RWPE1 (cell line): Measurements from ENCODE around the gene KLF6.

Experiments
- CTCF ChIA-PET: fragments of 350-600 bp; sonication (Branson Sonifier 250); formaldehyde crosslinking; extraction: SDS; loops from one replicate; lab custom pipeline; 2021; lab: Yijun Ruan, JAX
- POLR2A ChIA-PET: fragments of 400-600 bp; formaldehyde crosslinking; extraction: SDS; loops from one replicate; lab custom pipeline; 2020; ENCODE audit warnings: antibody characterized with exemption; ENCODE audit not compliant: low non-redundant PET; lab: Yijun Ruan, JAX
- DNase-seq: peaks from one replicate; pipeline ENCODE4 v3.0.0; 2012; ENCODE audit warnings: low spot score
- H3K27ac ChIP-seq: fragments of 450-650 bp; 2 replicates; pipeline ENCODE4 v1.5.1; 2017
- TF ChIP-seq, protein P1 (sequence below): fragments of 450-650 bp; conservative IDR thresholded peaks from 2 replicates; pipeline ENCODE4 v1.5.1; 2017; ENCODE audit warnings: low read depth, mild to moderate bottlenecking

KLF6 gene

DNA sequence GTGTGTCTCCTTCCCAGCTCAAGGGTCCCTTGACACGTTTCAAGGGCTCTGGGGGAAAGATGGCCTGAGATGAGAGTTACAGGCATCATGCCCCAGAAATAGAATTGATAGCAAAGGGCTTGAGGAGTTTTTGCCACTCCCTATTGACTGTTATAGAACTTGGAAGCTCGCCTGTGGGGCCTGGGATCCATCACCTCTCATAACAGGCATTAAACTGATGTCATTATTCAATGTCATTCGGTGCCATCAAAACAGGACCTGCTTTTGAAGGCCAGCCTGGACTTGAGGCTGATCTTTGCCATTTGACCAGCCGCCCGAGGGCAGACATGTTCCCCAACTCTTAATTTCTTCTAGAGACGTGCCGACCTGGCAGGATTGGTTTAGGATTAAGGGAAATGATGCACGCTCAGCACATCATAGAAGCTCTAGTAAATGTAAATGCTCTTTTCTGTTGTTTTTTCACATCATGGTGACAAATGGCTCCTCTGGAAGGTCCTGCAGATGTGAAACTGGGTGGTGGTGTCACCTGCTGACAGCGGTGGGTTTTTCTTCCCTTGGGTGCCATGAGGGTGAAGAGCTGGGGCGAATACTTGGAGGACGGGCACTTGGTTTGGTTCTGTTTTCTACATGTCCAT lies 16.7 kb upstream of the KLF6 start:
- ChIA-PET POLR2A (interaction anchor here (0.6 kb wide), 1 partner anchor 347 kb away, joined by 5 read pairs; no protein-coding TSS in a partner anchor), CTCF (no interaction called here)
- TF ChIP-seq, protein P1, sequence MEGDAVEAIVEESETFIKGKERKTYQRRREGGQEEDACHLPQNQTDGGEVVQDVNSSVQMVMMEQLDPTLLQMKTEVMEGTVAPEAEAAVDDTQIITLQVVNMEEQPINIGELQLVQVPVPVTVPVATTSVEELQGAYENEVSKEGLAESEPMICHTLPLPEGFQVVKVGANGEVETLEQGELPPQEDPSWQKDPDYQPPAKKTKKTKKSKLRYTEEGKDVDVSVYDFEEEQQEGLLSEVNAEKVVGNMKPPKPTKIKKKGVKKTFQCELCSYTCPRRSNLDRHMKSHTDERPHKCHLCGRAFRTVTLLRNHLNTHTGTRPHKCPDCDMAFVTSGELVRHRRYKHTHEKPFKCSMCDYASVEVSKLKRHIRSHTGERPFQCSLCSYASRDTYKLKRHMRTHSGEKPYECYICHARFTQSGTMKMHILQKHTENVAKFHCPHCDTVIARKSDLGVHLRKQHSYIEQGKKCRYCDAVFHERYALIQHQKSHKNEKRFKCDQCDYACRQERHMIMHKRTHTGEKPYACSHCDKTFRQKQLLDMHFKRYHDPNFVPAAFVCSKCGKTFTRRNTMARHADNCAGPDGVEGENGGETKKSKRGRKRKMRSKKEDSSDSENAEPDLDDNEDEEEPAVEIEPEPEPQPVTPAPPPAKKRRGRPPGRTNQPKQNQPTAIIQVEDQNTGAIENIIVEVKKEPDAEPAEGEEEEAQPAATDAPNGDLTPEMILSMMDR = no peak
- H3K27ac ChIP-seq = no peak overlapping the region
- no peak for DNase-seq

DNA sequence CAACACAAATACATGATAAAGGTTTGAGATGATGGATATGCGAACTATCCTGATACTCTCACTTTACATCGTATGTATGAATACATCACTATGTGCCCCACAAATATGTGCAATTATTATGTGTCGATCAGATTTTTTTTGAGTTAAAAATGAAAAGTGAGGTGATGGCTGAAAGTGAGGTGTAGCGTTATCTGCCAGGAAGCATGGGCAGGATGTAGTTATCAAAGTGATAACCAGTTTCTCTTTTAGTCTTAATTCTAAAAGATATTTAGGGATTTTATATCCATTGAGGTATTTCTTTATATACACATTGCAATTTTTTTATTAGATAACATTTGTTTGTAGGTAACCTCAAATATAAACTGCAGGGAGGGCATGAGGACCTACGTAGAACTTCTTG lies 15.6 kb upstream of the KLF6 start:
- DNase-seq = no peak
- no peak overlapping the region for H3K27ac ChIP-seq
- TF ChIP-seq, protein P1 = no peak
- ChIA-PET CTCF (interaction anchor here (0.6 kb wide), 2 partner anchors 113 to 1204 kb away, joined by 3 read pairs; no protein-coding TSS in a partner anchor), POLR2A (interaction anchor here (1.3 kb wide), 1 partner anchor 15 kb away, joined by 5 read pairs; the partner anchor contains the start of gene KLF6)

DNA sequence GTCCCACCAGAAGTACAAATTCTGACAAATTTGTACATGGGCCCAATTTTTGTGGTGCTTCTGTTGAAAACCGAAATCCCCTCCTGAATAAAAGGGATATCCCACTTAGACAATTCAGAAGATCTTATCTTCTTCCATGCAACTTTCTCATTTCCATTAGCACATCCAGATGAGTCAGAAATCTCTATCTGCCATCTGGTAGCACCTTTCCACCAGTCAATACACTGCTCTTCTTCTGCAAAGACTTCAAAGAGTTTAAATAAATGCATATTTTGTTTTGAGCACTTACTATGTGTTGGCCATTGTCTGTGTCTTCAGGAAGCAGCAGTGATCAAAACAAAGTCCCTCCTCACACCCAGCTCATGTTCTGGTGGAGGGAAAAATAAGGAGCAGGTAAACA lies 12.7 kb upstream of the KLF6 start:
- CTCF ChIA-PET = no interaction called here
- TF ChIP-seq, protein P1 = no peak
- H3K27ac ChIP-seq = no peak overlapping the region
- DNase-seq = no peak
- POLR2A ChIA-PET = no interaction called here

DNA sequence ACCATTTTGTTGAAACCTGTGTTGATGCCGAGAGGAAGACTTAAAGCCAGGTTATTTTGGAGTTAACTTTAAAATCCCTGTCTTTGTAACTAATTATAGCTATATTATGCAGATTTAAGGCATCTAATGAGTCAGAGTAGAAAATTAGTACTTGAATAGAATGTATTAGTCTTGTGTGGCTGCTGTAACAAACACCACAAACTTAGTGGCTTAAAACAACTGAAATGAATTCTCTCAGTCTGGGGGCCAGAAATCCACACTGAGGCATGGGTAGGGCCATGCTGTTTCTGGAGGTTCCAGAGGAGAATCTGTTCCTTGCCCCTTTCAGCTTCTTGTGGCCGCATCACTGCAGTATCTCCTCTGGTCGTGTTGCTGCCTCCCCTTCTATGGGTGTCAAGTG lies 8.5 kb upstream of the KLF6 start:
- ChIA-PET CTCF (no interaction called here), POLR2A (no interaction called here)
- TF ChIP-seq, protein P1 = no peak
- no peak for DNase-seq
- H3K27ac ChIP-seq = no peak overlapping the region

DNA sequence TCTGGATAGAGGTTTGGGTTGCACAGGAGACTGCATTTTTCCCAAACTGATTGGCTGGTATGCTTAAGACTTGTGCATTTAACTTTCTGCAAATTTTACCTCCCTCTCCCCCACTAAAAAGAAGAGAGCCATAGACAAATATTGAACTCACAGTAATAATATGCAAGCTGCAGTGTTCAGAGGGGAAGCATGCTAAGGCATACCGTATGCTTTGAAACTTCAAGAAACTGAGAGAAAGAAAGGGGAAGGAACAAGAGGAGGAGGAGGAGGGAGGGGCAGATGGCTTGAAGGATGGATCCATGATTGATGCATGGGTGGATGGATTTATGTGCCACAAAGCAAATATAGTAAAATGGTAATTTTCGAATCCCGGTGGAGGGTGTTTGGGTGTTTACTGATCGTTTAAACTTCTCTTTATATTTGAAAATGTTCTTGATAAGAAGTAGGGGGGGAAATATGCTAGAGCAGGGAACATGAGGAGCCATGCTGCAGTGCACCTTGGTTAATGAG lies 7.8 kb upstream of the KLF6 start:
- TF ChIP-seq, protein P1 = no peak
- DNase-seq = no peak
- ChIA-PET CTCF (interaction anchor here (0.6 kb wide), 1 partner anchor 295 kb away, joined by 3 read pairs; no protein-coding TSS in a partner anchor), POLR2A (no interaction called here)
- no peak overlapping the region for H3K27ac ChIP-seq

DNA sequence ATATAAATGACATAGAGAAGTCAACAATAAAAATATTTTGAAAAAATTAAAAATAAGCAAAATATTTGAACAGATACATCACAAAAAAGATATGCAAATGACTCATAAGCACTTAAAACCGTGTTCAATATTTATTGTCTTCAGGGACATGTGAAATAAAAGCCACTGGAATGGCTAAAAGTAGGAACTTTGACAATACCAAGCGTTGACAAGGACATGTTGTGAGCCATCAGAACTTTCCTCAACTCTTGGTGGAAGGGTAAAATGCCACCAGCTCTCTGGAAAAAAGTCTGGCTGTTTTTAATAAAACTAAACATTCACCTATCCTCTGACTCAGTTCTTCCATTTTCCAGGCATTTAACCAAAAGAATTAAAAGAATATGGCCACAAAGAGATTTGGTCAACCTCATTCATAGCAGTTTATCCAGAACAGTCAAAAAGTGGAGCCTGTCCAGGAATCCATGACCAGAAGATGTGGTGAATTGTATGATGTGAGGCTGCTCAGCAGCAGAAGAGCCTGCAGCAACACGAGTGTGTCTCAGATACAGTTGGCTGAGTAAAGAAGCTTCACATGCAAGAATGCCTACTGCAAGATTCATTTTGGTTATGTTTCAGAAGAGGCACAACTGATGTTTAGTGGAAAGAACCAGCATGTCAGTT lies 7.1 kb upstream of the KLF6 start:
- CTCF ChIA-PET = interaction anchor here (0.6 kb wide), 1 partner anchor 296 kb away, joined by 3 read pairs; no protein-coding TSS in a partner anchor
- TF ChIP-seq, protein P1 = no peak
- no peak overlapping the region for H3K27ac ChIP-seq
- DNase-seq = no peak
- POLR2A ChIA-PET = no interaction called here
